HG03432 (cell line): ENCODE data around the gene RPL10A.

Source experiments
- ATAC-seq: cut with Tn5 transposase; IDR thresholded peaks from one replicate; pipeline ENCODE4 v1.9.1; 2021; ENCODE audit warnings: mild to moderate bottlenecking, moderate library complexity; ENCODE audit not compliant: unreplicated experiment

Gene RPL10A

GRCh38 chr6:35491558-35492257 is 23.5 kb downstream of the RPL10A start:
- no peak for ATAC-seq

DNA sequence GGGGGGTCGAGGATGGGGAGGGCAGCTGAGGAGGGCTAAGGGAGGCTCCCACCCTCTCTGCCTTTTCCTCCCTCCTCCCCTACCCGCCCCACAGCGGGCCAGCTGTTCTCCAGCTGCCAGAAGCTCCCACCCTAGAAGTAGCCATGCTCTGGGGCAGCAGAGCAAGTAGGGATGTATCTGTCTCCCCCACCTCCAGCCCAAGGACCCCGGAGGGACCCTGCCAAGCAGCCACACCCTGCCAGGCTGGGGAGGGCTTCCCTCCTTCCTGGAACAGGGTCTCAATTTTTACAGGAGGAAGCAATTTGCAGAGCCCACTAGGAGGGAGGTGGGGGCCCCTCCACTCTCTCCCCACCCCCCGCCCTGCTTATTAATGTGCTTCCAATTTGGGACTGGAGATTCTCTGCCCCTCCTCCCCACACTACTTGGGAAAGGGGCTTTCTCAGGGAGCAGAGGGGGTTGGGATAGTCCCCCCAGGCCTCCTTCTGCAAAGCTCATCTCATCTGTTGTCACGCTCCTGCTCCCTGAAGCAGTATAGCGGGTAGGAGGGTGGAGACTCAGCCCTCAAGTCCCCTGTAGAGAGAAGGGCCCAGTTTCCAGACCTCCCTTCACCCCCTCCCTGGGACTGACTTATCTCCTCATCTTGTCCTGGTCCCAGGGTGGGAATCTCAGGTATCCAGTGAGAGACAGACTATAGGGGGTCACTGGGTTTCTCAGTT is 24.2 kb downstream of the RPL10A start:
- no peak for ATAC-seq

DNA sequence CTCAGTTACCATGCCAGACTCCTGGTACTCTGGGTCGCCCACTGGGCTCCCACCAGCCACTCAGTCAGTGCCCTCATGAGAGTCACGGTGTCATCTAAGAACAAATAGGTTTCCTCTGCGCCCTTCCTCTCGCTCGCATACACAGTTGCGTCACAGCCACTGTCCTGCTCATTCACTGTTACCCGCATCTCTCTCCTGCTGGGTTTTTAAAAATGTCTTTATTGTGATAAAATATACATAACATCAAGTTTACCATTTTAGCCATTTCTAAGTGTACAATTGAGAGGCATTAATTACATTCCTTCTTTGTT is 24.7 kb downstream of the RPL10A start:
- ATAC-seq, result no peak

GRCh38 chr6:35493307-35493983 is 25.2 kb downstream of the RPL10A start:
- ATAC-seq, result no peak

GRCh38 chr6:35494161-35494563 is 26.0 kb downstream of the RPL10A start:
- no peak for ATAC-seq

DNA sequence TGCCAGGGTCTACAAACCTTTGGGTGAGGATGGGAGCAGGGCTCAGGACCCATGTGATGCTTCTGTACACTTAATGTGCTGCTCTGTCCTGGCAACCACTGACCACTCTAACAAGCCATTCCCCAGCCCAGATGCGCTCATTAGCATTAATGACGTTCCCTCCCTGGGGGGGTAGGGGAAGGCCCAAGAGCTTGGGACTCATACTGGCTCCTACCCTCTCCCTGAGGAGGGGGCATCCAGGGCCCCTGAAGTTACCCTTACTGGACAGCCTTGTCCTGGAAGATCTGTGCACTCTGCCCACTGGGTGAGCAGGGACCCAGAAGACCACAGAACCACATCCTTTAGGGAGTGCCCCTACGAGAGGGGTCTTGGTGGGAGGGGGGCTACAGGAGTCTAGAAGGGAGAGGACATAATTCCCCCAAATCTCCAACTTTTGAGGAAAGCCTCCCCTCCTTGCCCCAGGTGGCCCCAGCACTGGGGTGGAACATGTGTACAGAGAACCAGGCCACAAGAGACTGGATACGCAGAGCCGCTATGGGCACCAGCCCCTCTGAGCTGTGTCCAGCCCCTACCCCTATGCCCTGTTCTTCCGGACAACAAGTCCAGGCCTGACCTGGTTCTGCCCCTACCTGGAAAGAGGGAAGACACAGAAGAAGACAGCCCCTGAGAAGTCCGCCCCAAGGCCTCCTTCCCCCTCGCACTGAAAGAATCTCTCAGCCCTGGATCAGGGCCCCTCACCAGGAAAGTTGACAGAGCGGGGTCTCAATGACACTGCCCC is 27.2 kb downstream of the RPL10A start:
- ATAC-seq, result no peak

GRCh38 chr6:35496036-35496840 is 28.0 kb downstream of the RPL10A start:
- no peak for ATAC-seq

- no peak for ATAC-seq
Observed at GRCh38 chr6:35496841-35497570, 28.8 kb downstream of the RPL10A start, which contains the start of gene TEAD3. TSS of gene TEAD3 (minus strand) at chr6:35497079.

DNA sequence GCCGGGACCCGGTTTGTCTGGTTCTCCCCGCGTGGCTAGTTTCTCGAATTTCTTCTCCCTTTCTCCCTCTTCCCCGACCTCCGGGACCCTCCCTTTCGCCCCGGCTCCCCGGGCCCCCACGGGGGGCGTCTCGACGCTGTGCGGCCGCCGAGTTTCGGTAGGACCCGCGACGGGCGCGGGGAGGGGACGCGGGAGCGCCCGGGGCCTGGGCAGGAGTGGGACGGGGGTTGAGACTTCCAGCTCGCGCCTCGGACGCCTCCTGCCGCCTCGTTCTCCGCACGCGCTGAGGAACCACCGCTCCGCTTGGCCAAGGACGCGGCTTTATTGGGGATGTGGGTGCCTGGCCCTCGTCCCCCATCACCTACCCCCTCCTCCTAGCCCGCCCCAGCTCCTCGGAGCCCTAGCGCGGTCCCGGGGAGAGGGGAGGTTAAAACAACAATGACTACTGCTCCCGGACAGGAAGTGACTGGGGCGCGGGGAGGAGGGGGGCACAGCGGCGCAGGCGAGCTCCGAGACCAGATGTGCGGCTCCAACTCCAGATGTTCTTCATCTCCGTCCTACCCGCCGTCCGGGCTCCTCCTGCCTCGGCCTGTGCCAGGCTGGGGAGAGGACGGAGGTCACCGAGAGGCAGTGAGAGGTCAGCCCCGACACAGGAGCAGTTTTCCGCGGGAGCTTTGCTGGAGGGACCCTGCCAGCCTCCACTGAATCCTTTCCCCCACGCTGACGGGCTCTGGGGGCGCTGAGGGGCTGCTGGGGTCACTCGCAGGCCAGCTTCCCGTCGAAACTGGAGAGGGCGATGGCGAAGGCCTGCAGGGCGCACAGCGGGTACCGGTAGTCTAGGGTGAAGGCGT is 29.6 kb downstream of the RPL10A start:
- no peak for ATAC-seq

- no peak for ATAC-seq
Observed at GRCh38 chr6:35498422-35499067, 30.3 kb downstream of the RPL10A start.

DNA sequence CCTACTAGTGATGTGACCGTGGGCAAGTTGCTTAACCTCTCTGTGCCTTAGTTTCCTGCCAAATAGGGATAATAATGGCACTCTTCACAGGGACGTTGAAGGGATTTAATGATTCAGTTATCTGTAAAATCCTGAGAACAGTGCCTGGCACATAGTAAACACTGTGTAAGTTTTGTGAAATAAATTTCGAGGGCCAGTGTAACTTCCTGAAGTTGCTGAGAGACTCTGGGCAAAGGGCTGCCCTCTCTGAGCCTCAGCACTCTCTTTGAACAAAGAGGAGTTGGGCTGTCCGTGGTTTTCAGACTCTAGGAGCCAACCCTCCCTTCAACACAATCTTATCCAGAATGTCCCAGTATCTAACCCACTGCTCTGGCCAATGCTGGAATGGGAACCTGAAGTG is 31.2 kb downstream of the RPL10A start:
- ATAC-seq, result no peak

DNA sequence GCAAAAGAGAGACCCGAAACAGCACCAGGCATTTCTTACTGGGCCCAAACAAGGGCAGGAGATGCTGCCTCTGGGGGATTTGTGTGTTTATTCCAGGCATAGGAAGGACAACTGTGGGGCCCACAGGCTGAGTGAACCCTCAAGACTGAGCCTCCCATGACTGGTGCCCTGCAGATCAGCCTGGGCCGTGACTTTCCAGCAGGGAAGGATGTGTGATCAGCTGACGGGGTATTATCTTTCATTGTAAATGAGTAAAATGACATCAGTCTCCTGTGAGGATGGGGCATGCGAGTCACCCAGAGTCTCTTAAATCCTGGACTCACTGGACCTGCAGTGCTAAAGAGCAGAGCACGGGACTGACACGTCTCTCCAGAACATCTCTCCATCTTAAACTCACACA is 32.6 kb downstream of the RPL10A start:
- no peak for ATAC-seq

GRCh38 chr6:35501784-35502183 is 33.6 kb downstream of the RPL10A start:
- ATAC-seq, result no peak

DNA sequence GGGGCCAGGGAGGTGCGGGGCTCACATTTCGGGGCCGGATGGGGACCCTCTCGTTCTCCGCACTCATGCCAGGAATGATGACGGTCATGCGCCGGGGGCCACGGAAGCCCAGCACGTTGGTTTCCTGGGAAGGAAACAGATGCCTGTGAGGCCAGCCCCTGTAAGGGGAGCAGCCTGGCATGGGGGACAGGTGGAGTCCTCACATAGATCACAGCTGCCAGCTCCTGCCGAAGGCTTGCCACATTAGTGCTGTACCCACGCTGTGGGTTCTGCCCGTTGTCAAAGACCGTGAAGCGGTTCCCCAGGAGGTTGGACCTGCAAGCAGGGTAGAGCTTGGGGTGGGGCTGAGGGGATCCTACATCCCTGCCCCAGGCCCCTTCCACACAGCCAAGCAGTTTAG is 35.3 kb downstream of the RPL10A start:
- ATAC-seq, result no peak

- ATAC-seq, result no peak
Observed at GRCh38 chr6:35505999-35506412, 37.8 kb downstream of the RPL10A start.

GRCh38 chr6:35506536-35506935 is 38.3 kb downstream of the RPL10A start:
- ATAC-seq, result no peak

- ATAC-seq, result no peak
Observed at GRCh38 chr6:35507221-35507620, 39.0 kb downstream of the RPL10A start.

DNA sequence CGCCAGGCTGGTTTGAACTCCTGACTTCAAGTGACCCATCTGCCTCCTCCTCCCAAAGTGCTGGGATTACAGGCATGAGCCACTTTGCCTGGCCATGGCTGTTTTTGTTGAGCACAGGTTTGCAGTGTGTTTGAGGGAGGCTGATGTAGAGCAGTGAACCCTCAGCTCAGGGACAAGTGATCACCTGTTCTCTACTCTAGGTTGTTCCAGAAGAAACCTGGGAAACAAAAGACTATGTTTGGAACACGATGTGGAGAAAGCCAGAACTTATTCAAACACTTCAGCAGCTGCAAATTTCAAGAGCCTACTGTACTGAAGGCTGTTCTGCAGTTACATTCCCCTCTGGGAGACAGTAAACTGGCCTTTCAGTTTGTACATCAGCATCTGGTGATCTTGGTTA is 39.8 kb downstream of the RPL10A start:
- ATAC-seq, result no peak
